Measurements from ENCODE around the gene P2RY2.
"Not testable (repeated sequence)": the region's sequence is repeated elsewhere in the genome, so short reads cannot be mapped to it uniquely, and the experiment has no call there.

The P2RY2 gene

GRCh38 chr11:73188301-73188700 lies 29.8 kb upstream of the P2RY2 start:
- DNase-seq: no peak

GRCh38 chr11:73189315-73189714 lies 28.8 kb upstream of the P2RY2 start:
- no peak for DNase-seq

- no peak for DNase-seq
Measured at GRCh38 chr11:73189723-73190556, 28.1 kb upstream of the P2RY2 start.

- DNase-seq: no peak
Measured at GRCh38 chr11:73190557-73190885, 27.6 kb upstream of the P2RY2 start.

GRCh38 chr11:73191151-73191550 lies 26.9 kb upstream of the P2RY2 start:
- no peak for DNase-seq

GRCh38 chr11:73192272-73192671 lies 25.8 kb upstream of the P2RY2 start:
- DNase-seq: no peak

- DNase-seq: no peak
Measured at GRCh38 chr11:73193251-73194033, 24.6 kb upstream of the P2RY2 start.

GRCh38 chr11:73194034-73194507 lies 24.0 kb upstream of the P2RY2 start:
- no peak for DNase-seq

GRCh38 chr11:73194593-73194992 lies 23.5 kb upstream of the P2RY2 start:
- no peak for DNase-seq

GRCh38 chr11:73195191-73196007 lies 22.7 kb upstream of the P2RY2 start:
- no peak for DNase-seq

- DNase-seq: no peak
Measured at GRCh38 chr11:73196576-73196975, 21.5 kb upstream of the P2RY2 start.

- no peak for DNase-seq
Measured at GRCh38 chr11:73197348-73197747, 20.7 kb upstream of the P2RY2 start.

- DNase-seq: not testable (repeated sequence)
Measured at GRCh38 chr11:73197787-73198186, 20.3 kb upstream of the P2RY2 start.

- DNase-seq: no peak
Measured at GRCh38 chr11:73198677-73199076, 19.4 kb upstream of the P2RY2 start.

- DNase-seq: no peak
Measured at GRCh38 chr11:73199446-73199845, 18.6 kb upstream of the P2RY2 start.

GRCh38 chr11:73200256-73200655 lies 17.8 kb upstream of the P2RY2 start:
- no peak for DNase-seq

GRCh38 chr11:73201249-73201648 lies 16.8 kb upstream of the P2RY2 start:
- DNase-seq: no peak

GRCh38 chr11:73201888-73202780 lies 15.9 kb upstream of the P2RY2 start:
- no peak for DNase-seq

GRCh38 chr11:73203322-73203721 lies 14.8 kb upstream of the P2RY2 start:
- DNase-seq: no peak

GRCh38 chr11:73203790-73204189 lies 14.3 kb upstream of the P2RY2 start:
- DNase-seq: no peak

GRCh38 chr11:73204711-73205121 lies 13.4 kb upstream of the P2RY2 start:
- no peak for DNase-seq

GRCh38 chr11:73205661-73206343 lies 12.3 kb upstream of the P2RY2 start:
- DNase-seq: no peak
